HG03095 (cell line): ENCODE measurements around the gene ANKUB1.
"Not testable (repeated sequence)": the region's sequence is repeated elsewhere in the genome, so short reads cannot be mapped to it uniquely, and the experiment has no call there.

Experiments
- ATAC-seq: cut with Tn5 transposase; IDR thresholded peaks from one replicate; pipeline ENCODE4 v1.9.1; 2021; ENCODE audit warnings: moderate library complexity; ENCODE audit not compliant: unreplicated experiment

The ANKUB1 gene

GRCh38 chr3:149792452-149793270 is at the start of gene ANKUB1:
TSS of gene ANKUB1 (minus strand) at chr3:149792554. CDS start at chr3:149792366, 188 bp downstream.
- no peak for ATAC-seq

GRCh38 chr3:149839896-149840295 is 47.5 kb upstream of the ANKUB1 start:
- no peak for ATAC-seq

- not testable (repeated sequence) for ATAC-seq
These were observed 47.1 kb upstream of the ANKUB1 start for GRCh38 chr3:149839469-149839868.

GRCh38 chr3:149838491-149838890 is 46.1 kb upstream of the ANKUB1 start:
- ATAC-seq: not testable (repeated sequence)

- ATAC-seq: no peak
These were observed 40.9 kb upstream of the ANKUB1 start for GRCh38 chr3:149833241-149833640.

GRCh38 chr3:149832086-149832485 is 39.7 kb upstream of the ANKUB1 start:
- ATAC-seq: no peak

GRCh38 chr3:149831321-149831720 is 39.0 kb upstream of the ANKUB1 start:
- ATAC-seq: no peak

- ATAC-seq: no peak
These were observed 38.5 kb upstream of the ANKUB1 start for GRCh38 chr3:149830902-149831301.

GRCh38 chr3:149829631-149830030 is 37.3 kb upstream of the ANKUB1 start:
- not testable (repeated sequence) for ATAC-seq

- ATAC-seq: no peak
These were observed 36.0 kb upstream of the ANKUB1 start for GRCh38 chr3:149828390-149828789.

- ATAC-seq: no peak
These were observed 34.3 kb upstream of the ANKUB1 start for GRCh38 chr3:149826636-149827035.

GRCh38 chr3:149820183-149820582 is 27.8 kb upstream of the ANKUB1 start:
- no peak for ATAC-seq

- ATAC-seq: no peak
These were observed 27.1 kb upstream of the ANKUB1 start for GRCh38 chr3:149819432-149819831.

GRCh38 chr3:149816986-149817385 is 24.6 kb upstream of the ANKUB1 start:
- no peak for ATAC-seq

GRCh38 chr3:149816311-149816710 is 24.0 kb upstream of the ANKUB1 start:
- ATAC-seq: no peak

GRCh38 chr3:149815728-149816127 is 23.4 kb upstream of the ANKUB1 start:
- ATAC-seq: no peak

- ATAC-seq: no peak
These were observed 23.0 kb upstream of the ANKUB1 start for GRCh38 chr3:149815321-149815720.

- peak; percentile 21 for ATAC-seq
These were observed 21.3 kb upstream of the ANKUB1 start for GRCh38 chr3:149813367-149814281.

- peak; percentile 92 for ATAC-seq
These were observed 20.4 kb upstream of the ANKUB1 start, which contains the start of gene RNF13 for GRCh38 chr3:149812606-149813366. TSS of gene RNF13 (plus strand) at chr3:149813215. CDS start at chr3:149846027, 32,812 bp downstream.

- no peak for ATAC-seq
These were observed 19.8 kb upstream of the ANKUB1 start for GRCh38 chr3:149812165-149812605.

- no peak for ATAC-seq
These were observed 18.5 kb upstream of the ANKUB1 start for GRCh38 chr3:149810846-149811245.
